C4-2B (cell line): Measurements from ENCODE around the gene GPR158.

Experiments used
- H3K27ac ChIP-seq: fragments of 450-650 bp; 2 replicates; pipeline ENCODE4 v1.5.1; 2017
- CTCF ChIP-seq: fragments of 450-650 bp; conservative IDR thresholded peaks from 2 replicates; pipeline ENCODE4 v1.5.1; 2017; ENCODE audit warnings: mild to moderate bottlenecking
- ZFX ChIP-seq: fragments of 450-650 bp; IDR thresholded peaks from 2 replicates; pipeline ENCODE4 v1.6.1; 2017

Gene GPR158

DNA sequence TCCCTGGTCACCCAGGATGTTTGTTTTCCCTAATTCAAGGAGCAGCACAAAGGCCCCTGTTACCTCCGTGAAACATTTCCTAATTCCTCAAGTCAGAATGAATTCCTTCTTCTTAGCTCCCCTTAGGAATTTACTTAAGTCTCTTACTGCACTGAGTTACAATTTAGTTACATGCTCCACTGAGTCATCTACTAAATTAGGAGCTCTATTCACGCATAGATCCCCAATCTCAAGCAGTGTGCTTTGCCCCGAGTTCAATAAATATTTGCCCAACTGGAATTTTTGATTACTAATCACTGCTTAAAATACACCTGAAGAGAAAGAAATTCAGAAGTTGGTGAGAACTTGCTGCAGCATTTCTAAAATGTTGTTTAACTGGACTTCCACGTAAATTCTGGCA, 429.8 kb downstream of the GPR158 start:
- H3K27ac ChIP-seq: no peak overlapping the region
- no peak for TF ChIP-seq CTCF
- no peak for TF ChIP-seq ZFX

DNA sequence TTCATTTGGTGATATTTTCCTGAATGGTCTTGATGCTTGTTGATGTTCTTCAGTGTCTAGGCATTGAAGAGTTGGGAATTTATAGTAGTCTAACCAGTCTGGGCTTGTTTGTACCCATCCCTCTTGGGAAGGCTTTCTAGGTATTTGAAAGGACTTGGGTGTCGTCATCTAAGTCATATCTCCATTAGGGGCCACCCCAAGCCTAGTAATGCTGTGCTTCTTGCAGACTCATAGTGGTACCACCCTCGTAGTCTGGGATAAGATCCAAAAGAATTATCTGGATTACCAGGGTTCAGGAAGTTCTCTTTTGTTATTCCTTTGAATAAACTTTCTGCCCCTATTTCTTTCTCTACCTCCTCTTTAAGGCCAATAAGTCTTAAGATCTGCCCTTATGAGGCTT, 439.9 kb downstream of the GPR158 start:
- H3K27ac ChIP-seq: no peak overlapping the region
- TF ChIP-seq CTCF (no peak), ZFX (no peak)

DNA sequence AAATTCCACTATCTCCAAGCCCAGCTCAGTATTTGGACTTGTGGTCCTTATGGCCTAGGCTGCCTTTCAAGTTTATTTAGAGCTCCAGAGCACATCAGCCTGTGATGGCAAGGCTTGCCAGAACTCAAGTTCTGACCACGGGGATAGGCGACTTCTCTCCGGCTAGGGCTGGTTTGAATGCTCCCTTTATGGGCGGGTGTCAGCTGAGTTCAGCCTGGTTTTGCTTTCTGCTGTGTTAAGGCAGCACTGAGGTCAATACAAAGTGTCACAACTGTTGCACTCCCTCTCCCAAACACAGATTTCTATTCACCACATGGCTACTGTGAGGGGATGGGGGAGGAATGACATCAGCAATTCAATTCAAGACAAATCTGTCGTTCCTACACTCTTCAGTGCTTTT, 441.1 kb downstream of the GPR158 start:
- TF ChIP-seq CTCF (no peak), ZFX (no peak)
- no peak overlapping the region for H3K27ac ChIP-seq

GRCh38 chr10:25616903-25617592, 442.2 kb downstream of the GPR158 start:
- no peak for TF ChIP-seq ZFX
- no peak for TF ChIP-seq CTCF
- H3K27ac ChIP-seq: no peak overlapping the region

GRCh38 chr10:25627606-25628005, 452.8 kb downstream of the GPR158 start:
- TF ChIP-seq ZFX: no peak
- no peak for TF ChIP-seq CTCF
- H3K27ac ChIP-seq: no peak overlapping the region

- TF ChIP-seq CTCF (no peak), ZFX (no peak)
- no peak overlapping the region for H3K27ac ChIP-seq
These were observed 454.5 kb downstream of the GPR158 start for GRCh38 chr10:25629333-25629732.

- no peak for TF ChIP-seq CTCF
- TF ChIP-seq ZFX: no peak
- H3K27ac ChIP-seq: no peak overlapping the region
These were observed 456.7 kb downstream of the GPR158 start for GRCh38 chr10:25631471-25631870.
